Islet of Langerhans (tissue), 1 donor: Measurements from ENCODE around the gene GDF7.

Experiments
- FAIRE-seq: peaks from one replicate; lab custom pipeline; 2011; peaks lifted over from hg19 to GRCh38; lab: Jason Lieb, UNC

GDF7 gene

DNA sequence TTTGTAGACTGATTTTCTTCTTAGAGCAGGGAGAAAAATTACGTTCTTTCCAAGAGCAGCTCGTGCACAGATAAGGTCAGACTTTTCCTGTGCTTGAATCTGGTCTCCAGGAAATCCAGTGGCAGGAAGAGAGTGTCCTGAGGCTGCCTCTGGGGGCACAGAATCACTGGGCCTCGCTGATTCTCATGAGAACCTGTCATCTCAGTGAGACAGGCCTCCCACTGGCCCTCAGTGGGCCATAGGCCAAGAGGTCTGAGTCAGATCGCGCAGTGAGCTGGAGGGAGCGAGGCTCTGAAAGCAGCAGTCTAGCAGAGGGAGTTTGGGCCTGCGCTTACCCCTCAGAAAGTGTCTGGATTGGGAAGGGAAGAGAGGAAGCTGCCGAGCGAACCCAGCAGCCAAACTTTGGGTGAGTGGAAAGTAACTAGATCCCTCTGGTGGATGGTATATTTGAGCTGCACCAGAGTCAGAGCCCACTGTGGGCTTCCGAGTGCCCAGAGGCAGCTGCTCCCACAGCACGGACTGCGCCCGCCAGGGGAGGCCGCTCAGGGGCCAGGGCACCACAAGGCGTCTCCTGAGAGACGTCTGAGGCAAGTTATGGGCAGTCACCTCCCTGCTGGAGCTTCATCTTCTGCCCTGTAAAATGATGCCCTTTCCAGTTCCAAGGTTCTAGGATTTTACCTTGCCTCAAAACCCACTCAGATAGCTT lies 8.2 kb downstream of the GDF7 start:
- FAIRE-seq = no peak

DNA sequence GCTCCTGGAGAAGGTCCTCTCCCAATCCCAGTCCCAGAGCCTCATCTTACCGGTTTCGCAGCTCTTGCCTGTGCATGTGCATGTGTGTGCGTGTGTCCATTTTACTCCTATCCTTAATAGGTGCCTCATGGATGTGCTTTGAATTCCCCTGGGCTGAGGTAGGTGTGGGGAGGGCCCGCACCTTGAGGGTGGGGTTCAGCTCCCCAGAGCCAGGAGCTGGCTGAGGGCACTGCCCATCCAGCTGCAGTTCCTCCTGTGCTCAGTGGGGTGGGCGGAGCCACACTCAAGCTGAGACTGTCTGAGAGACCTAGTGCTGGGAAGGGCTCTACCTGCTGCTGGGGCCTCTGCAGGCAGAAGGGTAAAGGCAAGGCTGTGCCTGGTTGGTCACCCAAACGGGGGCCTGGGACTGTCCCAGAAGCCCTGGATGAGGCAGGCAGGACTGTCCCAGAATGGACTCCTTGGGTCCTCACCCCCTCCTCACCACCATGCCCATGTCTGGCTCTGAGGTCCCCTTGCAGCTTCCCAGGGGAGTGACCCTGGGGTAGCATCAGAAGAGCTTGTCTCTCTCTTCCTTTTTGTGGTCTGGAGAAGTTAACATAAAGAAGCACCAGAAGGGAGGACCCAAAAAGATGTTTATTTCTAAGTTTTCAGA lies 8.9 kb downstream of the GDF7 start:
- FAIRE-seq = no peak

GRCh38 chr2:20676353-20677215 lies 9.6 kb downstream of the GDF7 start:
- FAIRE-seq = no peak

DNA sequence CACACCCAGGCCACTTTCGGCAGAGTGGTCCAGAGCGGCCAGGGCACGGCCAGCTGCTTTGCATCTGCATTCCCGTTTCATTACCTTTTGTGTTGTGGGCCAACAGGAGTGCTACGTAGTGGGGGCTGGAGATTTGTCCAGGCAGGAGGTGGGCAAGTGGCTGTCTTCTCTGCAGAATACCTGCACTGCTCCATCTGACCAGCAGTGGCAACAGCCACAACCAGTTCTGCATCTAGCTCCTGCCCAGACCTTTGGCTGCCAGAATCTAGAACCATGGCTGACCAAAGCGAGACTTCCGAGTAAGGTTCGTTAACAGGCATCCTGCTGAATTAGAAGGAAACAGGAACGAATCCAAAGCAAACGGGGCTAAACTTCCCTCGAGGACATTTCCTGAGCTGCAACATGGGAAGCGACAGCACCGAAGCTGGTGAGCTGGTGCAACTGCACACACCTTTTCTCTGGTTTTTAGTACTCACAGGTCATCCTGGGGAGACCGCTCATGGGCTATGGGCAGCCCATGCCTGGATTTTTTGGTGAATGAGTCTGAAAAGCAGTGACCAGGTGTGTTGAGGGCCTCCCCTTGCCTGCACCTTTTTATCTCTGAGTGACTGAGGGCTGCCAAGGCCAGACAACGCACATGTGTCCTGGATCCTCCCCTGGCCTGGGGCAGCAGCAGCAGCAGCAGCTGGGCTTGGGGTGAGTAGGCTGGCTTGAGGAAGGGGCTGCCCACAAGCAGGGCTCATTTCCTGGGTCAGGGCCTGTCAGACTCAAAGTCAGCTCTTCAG lies 10.5 kb downstream of the GDF7 start:
- no peak for FAIRE-seq

DNA sequence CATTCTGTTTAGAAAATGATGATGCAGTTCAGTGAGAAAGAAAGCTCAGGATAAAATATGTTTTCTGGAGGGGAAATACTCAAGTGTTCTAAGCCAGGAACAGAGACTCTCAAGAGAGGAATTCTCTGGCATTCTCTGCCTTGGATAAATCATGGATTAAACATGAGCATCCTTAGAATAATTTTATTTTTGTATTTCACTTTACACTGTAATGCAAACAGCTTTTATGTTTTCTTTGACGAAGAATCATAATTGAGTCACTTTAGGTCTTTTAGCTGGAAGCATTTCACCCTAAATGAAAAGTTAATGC lies 11.1 kb downstream of the GDF7 start:
- no peak for FAIRE-seq

- no peak for FAIRE-seq
Observed at GRCh38 chr2:20678780-20679179, 11.8 kb downstream of the GDF7 start.

- FAIRE-seq = no peak
Observed at GRCh38 chr2:20680744-20681375, 13.9 kb downstream of the GDF7 start.

DNA sequence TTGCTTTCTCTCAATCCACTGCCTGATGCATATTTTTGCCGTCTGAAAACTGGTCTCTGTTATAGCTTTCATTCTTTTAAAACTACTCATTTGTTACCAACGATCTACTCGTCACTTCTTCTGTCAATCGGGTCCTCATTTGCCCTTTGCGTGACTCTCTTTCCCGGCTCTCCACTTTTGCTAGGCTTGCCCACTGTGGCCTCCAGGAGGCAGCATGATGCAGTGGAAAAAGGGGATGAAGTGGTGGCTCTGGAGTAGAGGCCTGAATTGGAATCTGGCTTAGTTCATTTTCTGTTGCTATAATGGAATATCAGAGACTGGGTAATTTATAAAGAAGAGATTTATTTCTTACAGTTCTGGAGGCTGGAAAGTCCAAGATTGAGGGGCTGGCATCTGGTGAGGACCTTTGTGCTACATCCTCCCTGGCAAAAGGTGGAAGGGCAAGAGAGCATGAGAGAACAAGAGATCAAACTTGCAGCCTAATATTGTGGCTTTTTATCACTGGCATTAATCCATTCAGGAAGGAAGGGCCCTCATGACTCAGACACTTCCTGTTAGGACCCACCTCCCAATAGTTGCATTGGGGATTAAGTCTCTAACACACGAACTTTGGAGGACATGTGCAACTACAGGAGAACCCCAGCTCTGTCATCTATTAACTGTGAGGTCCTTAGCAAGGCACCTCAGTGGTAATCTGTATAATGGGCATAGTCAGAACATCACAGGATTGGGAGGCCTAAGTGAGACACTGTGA lies 15.4 kb downstream of the GDF7 start:
- no peak for FAIRE-seq

DNA sequence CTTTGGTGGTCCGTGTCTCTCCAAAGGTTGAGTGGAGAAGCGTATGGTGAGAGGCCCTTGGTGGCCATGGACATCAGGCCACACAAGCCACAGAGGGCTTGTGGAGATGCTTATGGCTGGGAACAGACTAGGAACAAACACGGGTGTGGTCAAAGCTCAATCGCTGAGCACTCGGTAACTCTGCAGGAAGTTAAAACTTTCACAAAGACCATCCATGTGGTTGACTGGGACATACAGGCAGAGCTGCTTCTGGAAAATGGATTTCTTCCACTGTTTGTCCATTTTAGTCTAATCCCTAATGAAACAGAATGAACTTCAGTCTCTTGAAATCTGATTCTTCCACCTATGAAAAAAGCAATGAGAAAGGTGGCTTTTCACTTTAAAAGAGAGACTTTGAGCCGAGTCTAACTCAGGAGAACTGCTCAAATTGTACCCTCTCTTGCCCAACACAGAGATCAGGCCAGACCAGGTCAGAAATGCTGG lies 17.7 kb downstream of the GDF7 start:
- no peak for FAIRE-seq

GRCh38 chr2:20687260-20687832 lies 20.4 kb downstream of the GDF7 start:
- no peak for FAIRE-seq

DNA sequence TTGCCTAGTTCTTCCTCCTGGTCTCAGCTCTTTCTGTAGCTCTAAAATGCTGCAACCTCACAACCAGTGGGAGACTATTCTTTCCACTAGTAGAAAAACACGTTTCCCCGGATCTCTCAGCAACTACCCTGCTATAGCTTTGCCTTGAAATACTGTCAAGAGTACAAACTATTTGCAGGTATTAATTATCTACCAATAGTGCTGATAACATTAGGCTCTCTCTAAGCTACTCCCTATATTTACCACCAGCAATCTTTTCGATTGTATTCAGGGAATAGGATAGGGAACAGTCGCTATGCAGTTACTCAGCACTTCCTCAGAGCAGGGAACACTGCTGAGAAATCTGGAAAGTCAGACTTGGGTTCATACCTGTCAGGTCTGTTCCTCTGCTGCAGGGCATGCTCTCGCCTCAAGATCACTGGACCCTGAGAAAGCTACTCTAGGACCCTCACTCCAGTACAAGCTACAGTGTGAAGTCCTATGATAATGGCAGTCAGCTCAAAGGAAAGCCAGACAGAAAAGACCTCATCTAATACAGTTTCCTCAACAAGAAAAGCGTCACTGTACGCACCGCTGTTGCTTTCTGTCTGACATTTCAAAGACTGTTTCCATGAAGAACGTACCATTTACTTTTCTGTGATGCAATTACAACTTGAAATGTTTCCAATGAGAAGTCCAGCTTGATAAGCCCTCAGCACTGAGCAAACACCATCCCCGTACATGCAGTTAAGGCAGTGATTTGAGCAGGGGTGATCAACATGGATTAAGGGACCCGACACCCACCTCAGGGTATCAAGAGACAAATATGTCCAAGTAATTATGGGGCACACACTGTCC lies 22.7 kb downstream of the GDF7 start:
- no peak for FAIRE-seq

GRCh38 chr2:20691076-20691734 lies 24.3 kb downstream of the GDF7 start:
- no peak for FAIRE-seq

GRCh38 chr2:20692081-20692480 lies 25.1 kb downstream of the GDF7 start:
- no peak for FAIRE-seq

GRCh38 chr2:20693317-20693716 lies 26.4 kb downstream of the GDF7 start:
- no peak for FAIRE-seq

DNA sequence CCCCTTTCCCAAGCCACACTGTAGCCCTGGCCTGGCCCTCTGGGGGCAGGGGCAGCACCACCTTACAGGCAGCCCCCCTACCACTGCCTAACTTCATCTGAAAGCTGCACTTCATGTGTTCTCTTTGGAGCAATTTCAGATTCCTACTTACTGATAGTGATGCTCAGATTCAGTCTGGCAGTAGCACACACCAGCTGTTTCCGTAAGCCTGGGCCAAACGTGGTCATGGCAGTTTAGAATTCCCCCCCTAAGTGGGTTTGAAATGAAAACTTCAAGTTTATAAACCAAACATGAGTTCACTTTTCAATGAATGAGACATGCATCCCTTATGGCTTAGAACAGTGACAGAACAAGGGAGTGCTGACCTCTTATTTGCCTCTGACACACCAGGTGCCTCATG lies 29.4 kb downstream of the GDF7 start:
- no peak for FAIRE-seq

GRCh38 chr2:20697322-20697934 lies 30.5 kb downstream of the GDF7 start:
- no peak for FAIRE-seq

GRCh38 chr2:20698916-20699613 lies 32.1 kb downstream of the GDF7 start:
- no peak for FAIRE-seq

DNA sequence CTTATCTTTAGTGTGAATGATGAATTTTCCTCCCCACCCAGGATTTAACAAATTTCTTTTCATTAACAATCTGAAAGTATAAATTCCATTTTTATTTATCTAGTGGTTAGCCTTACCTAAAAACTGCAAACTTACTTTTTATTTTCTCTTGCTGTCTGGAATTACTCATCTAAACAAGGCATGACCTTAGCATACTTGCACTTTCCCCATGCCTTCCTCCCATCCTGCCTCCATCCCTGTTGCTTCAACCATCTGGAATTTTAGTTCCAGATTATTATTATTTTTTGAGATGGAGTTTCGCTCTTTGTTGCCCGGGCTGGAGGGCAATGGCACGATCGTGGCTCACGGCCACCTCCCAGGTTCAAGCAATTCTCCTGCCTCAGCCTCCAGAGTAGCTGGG lies 35.6 kb downstream of the GDF7 start:
- FAIRE-seq = no peak
